Measurements from ENCODE around the gene LGALS3BP.

The LGALS3BP gene

GRCh38 chr17:78999056-78999768, 19.5 kb upstream of the LGALS3BP start:
- DNase-seq (ENCODE audit: low read depth, low spot score), result no peak

- no peak for DNase-seq (ENCODE audit: low read depth, low spot score)
Measured at GRCh38 chr17:78998311-78999055, 18.8 kb upstream of the LGALS3BP start.

GRCh38 chr17:78997881-78998280, 18.2 kb upstream of the LGALS3BP start:
- no peak for DNase-seq (ENCODE audit: low read depth, low spot score)

GRCh38 chr17:78997231-78997741, 17.6 kb upstream of the LGALS3BP start:
- no peak for DNase-seq (ENCODE audit: low read depth, low spot score)

- DNase-seq (ENCODE audit: low read depth, low spot score), result no peak
Measured at GRCh38 chr17:78996781-78997201, 17.1 kb upstream of the LGALS3BP start.

- DNase-seq (ENCODE audit: low read depth, low spot score), result no peak
Measured at GRCh38 chr17:78995761-78996451, 16.2 kb upstream of the LGALS3BP start.

- no peak for DNase-seq (ENCODE audit: low read depth, low spot score)
Measured at GRCh38 chr17:78995022-78995760, 15.5 kb upstream of the LGALS3BP start.

GRCh38 chr17:78993981-78994671, 14.4 kb upstream of the LGALS3BP start:
- DNase-seq (ENCODE audit: low read depth, low spot score), result no peak

GRCh38 chr17:78993241-78993956, 13.7 kb upstream of the LGALS3BP start:
- peak; percentile 21 for DNase-seq (ENCODE audit: low read depth, low spot score)

GRCh38 chr17:78992542-78993212, 13.0 kb upstream of the LGALS3BP start:
- DNase-seq (ENCODE audit: low read depth, low spot score), result no peak

GRCh38 chr17:78991906-78992532, 12.3 kb upstream of the LGALS3BP start:
- no peak for DNase-seq (ENCODE audit: low read depth, low spot score)

GRCh38 chr17:78991017-78991738, 11.5 kb upstream of the LGALS3BP start:
- DNase-seq (ENCODE audit: low read depth, low spot score), result no peak

- DNase-seq (ENCODE audit: low read depth, low spot score), result no peak
Measured at GRCh38 chr17:78990349-78991016, 10.8 kb upstream of the LGALS3BP start.

- DNase-seq (ENCODE audit: low read depth, low spot score), result no peak
Measured at GRCh38 chr17:78988152-78988551, 8.4 kb upstream of the LGALS3BP start.

- DNase-seq (ENCODE audit: low read depth, low spot score), result no peak
Measured at GRCh38 chr17:78986649-78987328, 7.1 kb upstream of the LGALS3BP start.

- no peak for DNase-seq (ENCODE audit: low read depth, low spot score)
Measured at GRCh38 chr17:78986048-78986648, 6.4 kb upstream of the LGALS3BP start.

- DNase-seq (ENCODE audit: low read depth, low spot score), result no peak
Measured at GRCh38 chr17:78985395-78985794, 5.7 kb upstream of the LGALS3BP start.

Data from activated naive CD8-positive, alpha-beta T cell treated with anti-CD3 and anti-CD28 coated beads, Interleukin-2, amount 50 U/mL, for 16 hours (primary cell).